EH (cell line): ENCODE data around the gene DYNLRB1.

Experiments used
- DNase-seq: peaks from one replicate; pipeline ENCODE4 v3.0.0-alpha.2; 2015; ENCODE audit warnings: low read depth

DYNLRB1 gene

DNA sequence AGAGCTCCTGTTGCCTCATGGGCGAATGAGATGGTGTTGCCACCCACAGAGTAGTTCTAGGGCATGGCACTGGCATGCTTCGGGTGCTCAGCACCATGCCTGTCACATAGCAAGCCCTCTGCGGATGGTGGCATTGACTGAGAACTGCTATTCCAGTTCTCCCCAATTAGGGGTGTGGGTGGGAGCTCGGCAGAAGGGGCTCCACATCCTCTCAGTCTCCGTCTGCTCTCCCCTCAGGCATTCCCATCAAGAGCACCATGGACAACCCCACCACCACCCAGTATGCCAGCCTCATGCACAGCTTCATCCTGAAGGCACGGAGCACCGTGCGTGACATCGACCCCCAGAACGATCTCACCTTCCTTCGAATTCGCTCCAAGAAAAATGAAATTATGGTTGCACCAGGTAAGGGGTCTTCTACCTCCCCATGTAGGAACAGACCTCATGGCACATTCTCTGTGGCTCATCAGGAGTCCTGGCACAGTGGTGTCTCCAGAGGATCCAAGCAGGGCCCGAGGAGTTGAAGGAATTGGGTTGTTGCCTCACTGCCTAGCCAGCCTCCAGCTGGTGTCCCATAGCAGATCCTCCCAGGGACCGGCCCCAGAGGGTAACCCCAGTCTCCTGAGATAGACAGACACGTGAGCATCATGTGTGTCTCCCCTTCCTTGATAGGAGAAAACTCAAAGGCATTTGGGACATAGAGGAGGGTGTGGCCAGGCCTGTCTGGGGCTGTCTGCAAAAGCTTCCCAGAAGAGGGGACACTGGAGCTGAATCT is 18.4 kb downstream of the DYNLRB1 start:
- DNase-seq: no peak

DNA sequence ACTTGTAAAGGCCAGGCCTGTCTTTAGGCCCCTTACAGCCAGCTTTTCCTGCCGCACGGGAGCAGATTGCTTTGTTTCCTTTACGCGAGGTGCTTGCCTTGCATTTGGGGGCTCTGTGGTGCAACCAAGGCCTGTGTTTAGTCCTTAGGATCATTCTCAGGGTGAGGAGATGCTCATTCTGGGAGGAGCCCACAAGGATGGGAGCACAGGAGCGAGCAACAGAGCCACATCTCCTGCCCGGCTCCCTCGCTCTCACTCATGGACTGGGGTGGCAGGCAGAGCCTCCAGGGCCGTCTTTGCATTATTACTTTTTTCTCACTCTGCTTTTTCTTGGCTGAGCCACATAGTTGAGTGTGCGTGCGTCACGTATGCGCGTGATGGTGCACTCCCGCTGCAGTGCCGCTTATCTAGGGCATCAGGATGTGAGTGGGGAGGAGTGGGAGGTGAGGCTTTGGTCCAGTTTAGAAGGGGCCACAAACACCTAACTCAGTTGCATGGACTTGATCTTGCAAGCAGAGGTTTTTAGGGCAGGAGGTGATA is 19.1 kb downstream of the DYNLRB1 start:
- no peak for DNase-seq

DNA sequence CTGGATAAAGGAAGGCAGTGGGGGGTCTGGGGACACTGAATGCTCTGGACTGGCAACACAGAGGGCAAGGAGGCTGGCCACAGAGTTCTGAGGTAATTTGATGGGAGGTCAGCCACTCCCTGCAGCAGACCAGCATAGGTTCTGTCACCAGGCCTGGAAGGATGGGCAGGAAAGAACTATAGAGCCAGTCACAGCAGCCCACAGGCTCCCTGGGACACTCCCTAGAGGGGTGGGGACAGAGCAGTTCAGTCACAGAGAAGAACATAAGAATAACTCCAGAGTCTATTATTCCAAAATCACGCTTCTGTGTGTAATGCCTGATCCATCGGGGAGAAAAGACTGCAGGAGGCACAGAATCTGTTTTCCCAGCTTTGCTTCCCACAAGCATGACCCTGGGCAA is 19.6 kb downstream of the DYNLRB1 start:
- DNase-seq: no peak

DNA sequence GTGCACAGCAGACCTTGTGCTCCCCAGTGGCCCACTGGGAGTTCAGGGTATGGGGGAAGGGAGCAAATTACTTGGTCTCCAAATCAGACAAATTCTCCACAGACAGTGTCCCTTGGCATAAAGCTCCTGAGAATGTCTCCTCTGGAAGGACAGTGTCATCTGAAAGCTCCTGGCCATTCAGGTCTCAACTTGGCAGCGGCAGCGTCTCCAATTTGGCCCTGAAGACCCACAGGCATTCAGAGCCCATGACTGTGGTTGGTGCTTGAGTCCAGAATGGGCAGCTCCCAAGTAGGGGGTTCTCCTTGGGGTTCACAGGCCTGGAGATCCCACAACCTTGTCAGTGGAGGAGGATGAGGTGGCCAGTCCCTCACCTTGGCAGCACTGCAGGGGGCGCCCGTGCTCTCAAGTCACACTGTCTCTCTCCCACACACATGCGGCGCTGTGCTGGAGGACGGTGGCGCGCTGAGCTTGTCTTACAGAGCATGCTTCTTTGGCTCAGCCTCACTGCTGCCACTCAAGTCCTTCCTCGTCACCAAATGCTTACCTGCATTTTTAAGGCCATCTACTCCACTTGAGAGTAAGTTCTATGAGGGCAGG is 20.7 kb downstream of the DYNLRB1 start:
- peak; percentile 51 for DNase-seq

DNA sequence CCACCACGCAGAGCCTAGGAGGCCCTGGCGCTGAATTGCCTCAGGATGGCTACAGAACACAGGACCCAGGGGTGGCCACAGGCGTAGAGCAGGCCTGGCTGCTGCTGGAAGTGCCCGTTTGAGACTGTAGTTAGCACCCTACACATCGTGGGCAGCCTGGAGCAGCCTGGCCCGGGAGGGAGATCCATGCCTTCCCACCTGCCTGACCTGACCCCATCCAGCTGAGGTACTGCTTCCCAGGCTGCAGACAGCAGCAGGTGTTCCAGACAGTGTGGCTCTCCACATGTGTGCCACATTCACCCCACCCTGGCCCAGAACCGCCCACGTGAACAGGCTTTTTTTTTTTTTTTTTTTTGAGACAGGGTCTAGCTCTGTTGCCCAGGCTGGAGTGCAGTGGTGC is 21.4 kb downstream of the DYNLRB1 start:
- DNase-seq: no peak

DNA sequence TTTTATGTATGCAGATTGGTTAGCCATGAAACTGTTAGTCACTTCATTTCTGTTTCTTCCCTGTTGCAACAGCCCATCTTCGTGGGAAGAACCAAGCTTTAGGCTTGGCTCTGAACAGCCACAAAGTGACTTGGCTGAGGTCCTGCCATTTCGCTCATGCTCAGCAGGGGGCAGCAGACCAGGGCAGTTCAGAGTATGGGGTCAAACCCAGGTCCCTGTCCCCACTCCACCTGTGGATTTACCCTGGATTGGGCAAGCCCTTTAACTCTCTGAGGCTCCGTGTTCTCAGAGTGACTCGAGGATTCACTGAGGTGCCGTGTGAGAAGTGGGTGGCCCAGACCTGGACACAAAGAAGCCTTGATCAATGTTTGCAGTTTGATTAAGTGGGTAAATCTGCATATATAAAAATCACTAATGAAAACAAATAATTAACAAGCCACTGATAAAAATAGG is 22.5 kb downstream of the DYNLRB1 start:
- DNase-seq: peak; percentile 65

DNA sequence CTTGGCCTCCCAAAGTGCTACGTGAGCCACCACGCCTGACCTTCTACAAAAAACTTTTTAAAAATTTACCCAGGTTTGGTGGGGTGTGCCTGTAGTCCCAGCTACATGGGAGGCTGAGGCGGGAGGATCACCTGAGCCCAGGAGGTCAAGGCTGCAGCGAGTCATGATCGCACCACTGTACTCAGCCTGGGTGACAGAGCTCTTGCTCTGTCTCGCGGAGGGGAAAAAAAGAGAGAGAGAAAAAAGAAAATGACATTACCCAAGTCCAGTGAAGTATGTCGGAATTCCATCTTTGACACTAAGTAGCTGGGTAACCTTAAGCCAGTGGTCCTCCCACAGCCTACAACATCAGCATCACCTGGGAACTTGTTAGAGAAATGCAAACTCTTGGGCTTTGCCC is 23.5 kb downstream of the DYNLRB1 start:
- DNase-seq: no peak

DNA sequence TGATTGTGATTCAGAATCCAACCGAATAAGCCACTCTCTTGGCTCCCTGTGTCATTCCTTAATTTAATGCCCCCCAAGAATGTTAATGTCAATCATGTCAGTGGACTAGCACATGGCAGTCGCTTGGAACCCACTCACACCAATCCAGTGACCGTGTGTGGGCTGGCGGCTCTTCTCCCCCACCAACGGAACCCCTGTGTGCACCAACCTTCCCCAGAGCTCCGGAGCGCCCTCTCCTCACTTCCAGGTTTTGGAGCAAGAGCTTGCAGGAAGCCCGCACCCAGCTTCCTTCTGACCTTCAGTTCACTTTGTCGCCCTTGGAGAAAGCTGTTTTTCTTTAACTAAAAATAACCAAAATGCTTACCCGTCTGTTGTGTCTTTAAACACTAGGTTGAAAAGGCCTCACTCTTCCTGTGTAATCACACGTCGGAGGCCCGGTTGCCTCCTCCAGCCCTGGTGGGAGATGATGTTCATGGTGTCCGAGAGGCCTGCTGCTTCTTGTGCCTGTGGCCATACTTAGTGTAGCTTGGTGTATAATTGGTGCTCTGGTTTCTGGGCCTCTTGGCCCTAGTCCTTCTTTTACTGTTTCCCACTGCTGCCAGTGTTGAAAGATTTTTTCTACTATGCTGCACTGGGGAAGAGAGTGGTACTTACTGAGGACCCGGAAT is 24.5 kb downstream of the DYNLRB1 start:
- no peak for DNase-seq

DNA sequence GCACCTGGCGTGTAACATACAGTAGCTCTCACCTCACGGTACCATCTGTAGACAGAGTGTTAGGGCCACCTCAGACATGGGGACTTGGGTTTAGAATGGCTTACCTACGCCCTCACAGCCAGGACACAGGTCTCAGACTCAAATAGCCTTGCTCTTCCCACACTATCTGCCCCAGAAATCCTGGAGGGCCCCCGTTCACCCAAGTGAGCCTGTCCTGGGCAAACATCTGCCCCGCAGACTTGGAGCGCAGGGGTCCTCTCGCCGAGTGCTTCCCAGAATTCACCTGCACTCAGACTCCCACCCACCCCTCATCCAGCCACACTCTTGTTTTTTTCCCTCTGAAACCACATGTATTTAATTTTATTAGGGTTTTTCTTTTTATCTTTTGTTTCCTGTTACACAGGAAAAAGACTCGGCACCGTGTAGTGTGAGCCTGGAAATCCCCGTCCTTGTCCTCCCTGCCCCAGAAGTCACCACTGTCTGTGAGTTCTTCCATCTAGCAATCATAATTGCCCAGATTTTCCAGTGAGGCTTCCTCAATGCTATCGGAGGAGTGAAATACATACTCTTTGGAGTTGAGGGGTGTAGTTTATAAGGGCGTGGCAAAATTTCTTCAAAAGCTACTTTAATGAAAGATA is 25.2 kb downstream of the DYNLRB1 start:
- DNase-seq: no peak

DNA sequence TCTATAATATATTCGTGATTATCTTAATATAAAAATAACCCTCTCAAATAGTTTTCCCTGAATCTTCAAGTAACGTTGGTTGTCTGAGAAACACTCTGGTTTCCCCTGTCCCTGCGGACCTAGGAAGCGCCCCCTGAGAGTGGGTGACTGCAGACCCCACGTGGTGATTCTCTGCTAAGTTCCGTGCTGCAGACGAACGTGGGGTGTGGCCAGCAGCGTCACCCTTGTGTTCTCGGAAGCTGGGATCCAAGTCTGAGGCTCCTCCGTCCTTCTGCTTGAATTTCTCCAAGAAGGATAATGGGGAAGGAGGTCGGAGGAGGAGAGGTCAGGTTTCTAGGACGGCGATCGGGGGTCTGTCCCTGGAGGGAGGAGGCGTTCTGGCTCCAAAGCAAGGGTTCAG is 25.7 kb downstream of the DYNLRB1 start:
- no peak for DNase-seq

DNA sequence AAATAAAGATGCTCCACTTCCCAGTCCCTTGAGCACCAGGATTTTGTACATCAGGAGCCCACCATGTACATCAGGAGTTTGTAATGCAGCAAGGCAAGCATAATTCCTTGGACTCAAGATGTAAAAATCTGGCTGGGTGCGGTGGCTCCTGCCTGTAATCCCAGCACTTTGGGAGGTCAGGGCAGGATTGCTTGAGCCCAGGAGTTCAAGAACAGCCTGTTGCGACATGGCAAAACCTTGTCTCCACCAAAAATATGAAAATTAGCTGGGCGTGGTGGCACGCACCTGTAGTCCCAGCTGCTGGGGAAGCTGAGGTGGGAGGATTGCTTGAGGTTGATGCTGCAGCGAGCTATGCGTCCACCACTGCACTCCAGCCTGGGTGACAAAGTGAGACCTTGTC is 26.2 kb downstream of the DYNLRB1 start:
- no peak for DNase-seq

DNA sequence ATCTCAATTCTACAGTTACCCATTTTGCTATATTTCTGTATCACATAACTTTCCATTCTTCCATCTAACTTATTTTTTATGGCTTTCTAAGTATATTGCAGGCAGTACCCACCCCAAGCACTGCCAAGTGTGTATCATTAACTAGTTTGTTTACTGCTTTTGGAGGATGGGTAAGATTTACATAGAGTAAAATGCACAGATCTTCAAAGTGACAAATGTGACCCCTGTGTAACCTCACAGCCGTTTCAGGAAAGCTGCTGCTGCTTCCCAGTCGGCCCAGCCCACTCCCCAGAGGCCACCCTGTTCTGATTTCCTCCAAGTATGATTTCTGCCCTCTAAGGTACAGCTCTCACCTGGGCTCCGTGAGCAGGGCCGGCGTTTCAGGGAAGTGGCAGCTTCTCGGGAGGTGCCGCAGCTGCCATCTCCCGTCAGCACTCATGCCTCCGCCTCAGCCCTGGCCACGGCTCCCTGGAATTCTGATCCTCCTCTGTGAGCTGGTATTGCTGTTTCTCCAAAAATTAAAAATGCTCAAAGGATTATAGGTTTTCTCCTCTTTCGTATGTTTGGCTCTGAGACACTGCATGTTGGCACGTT is 27.3 kb downstream of the DYNLRB1 start:
- no peak for DNase-seq

DNA sequence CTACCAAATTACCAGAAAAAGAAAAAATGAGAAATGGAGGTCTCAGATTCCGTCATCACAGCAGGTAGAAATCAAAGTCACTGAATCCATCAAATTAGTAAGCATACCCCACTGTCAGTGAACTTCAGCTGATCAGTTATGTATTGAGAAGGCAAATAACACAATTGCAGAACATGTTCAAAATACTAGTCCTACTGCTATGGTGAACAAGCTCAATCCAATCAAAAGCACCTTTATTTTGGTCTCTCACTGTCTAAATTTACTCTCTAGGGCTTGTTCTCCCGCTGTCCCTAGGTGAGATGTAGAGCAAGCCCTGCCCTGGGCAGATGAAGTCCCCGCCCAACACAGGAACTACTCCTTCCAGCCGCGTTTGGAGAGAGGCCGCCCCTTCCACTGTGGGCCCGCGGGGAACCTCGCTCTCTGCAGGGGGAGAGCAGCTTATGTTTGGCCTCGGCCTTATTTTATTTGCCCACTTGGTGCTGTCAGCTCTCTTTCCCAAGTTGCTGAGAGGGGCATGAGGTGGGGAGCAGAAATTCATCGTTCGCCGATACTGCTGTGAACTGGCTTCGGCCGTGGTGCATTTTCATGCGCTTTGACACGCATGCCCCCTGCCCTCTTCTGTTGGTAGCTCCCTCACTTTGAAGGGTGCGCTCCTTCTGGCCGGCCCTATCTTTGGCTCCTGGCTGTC is 28.0 kb downstream of the DYNLRB1 start:
- DNase-seq: no peak

DNA sequence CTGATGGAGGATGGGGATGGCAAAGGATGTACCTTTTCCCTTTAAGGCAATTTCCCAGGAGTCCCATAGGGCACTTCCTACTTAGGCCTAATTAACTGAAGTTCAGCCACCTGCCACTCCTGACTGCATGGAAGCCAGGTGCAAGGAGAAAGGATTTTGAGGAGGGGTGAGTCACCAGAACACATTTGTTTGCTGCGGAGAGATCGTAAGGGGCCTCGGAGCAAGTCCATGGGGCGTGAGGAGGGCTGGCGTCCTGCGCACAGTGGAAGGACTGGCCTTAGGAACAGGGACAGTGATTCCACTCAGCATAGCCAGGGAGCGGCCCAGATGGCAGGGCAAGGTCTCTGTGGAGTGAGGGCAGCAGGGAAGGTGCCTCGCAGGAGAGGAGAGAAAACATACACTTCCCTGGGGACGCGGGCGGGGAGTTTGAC is 30.5 kb downstream of the DYNLRB1 start:
- DNase-seq: no peak

DNA sequence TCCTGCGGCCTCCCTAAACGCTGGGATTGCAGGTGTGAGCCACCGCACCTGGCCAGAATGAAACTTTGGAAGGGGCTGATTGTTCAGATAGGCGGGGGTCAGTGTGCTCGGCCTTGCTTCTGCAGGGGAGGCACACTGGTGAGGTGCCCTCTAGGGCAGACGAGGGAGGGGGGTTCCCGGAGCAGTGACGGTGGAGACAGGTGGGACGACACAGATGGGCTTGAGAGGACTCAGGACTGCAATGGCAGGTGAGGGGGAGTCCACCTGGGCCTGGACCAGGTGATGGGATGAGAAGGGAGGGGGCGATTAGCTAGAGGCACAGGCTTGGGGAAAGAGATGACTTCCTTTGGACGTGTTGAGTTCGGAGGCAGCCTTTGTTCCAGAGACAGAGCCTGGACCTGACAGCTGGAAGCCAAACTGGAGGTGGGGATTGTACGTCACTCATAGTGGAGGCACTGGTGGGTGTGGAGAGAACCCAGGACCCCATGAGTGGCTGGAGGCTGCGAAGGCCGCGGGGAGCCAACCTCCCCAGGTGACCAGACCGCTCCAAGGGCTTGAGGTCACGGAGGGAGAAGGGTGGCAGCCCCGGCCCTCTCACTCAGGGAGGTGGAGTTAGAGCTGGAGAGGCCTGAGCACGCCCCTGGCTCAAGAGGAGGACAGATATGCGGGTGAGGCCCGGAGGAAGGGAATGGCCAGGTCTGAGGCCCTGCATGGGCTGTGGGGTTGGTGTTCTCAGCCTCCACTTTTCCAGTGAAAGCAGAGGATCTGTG is 31.8 kb downstream of the DYNLRB1 start:
- DNase-seq: no peak

DNA sequence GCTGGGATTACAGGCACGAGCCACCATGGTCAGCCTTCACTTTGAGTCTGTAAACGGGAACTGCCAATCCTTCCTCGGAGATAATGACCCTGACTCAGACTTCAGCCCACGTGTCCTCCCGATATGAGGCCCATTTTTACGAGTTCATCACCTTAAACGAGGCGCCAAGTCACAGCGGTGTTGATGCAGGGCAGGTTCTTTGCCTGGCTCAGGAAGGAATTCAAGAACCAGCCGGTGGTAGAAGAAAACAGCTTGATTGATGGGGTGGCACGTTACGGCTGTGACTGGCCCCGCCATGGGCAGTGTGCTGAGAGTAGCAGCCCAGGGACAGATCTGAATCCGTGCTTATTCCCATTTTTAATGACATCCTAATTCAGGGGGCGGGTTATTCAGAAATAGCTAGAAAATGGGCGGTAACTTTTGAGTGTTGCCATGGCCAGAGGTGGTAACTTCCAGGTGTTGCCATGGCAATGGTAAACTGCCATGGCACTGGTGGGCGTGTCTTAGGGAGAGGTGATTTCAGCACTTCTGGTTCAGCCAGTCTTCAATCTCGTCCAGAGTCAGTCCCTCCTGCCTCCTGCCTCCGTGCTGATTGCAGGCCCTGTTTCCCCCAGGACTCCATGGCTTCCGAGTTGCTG is 33.2 kb downstream of the DYNLRB1 start:
- DNase-seq: peak; percentile 24

DNA sequence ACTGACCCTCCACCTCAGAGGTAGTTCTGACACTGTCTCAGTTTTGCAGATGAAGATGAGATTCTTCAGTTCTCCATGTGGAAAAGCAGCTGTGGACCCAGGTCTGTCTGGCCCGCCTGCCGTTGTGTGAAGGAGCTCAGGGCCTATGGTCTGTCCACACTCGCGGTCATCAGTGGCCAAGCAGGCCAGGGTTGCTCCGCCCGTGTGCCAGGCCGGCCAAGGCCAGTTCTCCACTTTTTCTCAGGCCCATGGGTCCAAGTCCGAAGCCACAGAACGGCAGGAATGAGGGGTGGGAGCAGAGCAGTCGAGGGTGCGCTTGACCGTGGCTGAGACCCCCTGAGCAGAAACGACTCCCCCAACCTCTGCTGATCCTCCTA is 33.7 kb downstream of the DYNLRB1 start:
- DNase-seq: no peak

DNA sequence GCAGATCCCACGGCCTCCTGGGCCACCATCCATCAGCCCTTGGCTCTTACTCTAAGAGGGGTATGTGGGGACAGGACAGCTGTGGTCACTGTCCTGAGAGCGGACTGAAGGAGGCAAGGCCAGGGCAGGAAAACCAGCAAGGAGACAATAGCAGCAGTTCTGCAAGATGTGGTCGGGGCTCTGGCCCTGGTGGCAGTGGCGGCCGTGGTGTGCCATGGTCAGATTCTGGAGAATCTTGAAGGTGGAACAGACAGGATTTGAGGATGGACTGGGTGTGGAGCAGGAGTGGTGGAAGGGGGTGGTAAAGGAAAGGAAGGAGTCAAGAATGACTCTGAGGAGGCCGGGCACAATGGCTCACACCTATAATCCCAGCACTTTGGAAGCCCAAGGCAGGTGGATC is 36.3 kb downstream of the DYNLRB1 start:
- no peak for DNase-seq

DNA sequence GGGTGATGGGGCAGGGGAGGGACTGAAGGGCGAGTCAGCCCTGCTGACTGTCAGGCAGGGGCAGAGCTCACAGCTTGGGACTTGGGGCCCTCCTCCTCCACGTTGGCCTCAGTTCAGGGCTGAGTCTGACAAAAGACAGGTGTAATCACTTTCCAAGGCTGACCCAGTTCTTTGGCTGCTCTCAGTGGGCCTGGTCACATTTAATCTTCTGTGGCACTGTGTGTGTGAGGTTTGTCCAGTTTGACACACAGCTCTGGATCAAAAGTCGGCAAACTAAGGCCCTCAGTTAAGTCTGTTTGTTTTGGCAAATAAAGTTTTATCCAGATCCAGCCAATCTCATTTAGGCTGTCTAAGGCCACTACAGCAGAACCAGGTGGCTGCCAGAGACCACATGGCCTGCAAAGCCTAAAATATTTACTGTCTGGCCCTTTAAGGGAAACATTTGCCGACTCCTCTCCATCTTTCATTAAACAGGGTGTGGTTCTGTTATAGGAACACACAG is 37.2 kb downstream of the DYNLRB1 start:
- DNase-seq: no peak

DNA sequence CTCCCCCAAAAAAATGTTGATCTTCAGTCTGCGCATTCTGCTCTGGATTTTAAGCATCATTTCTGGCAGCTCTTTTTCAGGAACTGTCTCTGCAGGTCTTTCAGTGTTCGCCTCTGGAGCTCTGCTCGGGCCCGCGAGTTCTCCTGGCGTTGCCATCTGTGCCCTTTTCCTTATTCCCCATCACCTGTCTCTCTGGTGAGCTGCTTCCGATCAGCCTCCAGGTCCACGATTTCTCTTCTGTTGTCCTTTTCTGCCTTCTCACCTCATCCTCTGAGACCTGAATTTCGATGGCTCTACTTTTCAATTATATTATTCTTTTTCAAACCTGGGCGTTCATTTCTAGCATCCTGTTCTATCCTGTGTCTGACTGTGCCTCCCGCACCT is 41.7 kb downstream of the DYNLRB1 start:
- peak; percentile 31 for DNase-seq
